ENCODE data around the gene TXNRD1. TPM values are rescaled to one million over a fixed set of nuclear protein-coding genes. Genes with fewer than 3 reads are reported as not detected.

The TXNRD1 gene
- total and polyA plus RNA-seq, 2 donors (not counting 1 experiment from before 2014, with no cell fraction given), result 436 to 1,000 TPM

DNA sequence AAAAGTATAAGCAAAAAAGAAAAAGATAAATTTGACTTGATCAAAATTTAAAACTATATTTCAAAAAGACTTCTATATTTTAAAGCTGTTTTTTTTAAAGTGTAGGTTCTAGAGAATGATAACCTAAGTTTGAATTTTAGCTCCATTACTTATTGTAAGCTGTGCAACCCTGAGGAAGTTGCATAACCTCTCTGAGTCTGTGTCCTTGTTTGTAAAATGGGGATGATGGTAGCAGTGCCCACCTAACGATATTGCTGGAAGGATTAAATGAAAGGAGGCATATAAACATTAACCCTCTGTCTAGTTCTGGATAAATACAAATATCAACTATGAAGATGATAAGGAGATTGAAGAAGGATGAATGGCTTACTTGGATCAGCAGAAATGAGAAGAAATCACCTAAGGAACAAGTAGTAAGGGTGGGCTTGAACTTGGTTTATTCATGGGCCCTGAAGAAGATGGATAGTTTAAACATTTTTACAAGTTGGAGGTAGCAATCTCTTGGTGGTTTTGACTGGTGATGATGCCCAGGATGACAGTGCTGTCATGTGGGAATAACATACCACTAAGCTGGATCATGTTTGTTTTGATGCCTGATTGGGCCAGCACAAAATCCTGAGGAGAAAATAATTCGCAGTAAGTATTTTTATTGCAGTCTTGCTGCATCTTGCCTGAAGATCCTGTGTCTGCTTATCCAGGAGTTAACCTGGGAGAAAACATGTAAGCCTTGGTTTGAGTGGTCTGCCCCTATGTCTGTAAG, 35.0 kb downstream of the TXNRD1 start:
- Histone ChIP-seq H3K27me3 (ENCODE audit: control insufficient read depth, insufficient read depth, low read length) (no peaks in the 10 kb centered on the region), H3K27ac (ENCODE audit: insufficient read depth, low read length) (no peak overlapping the region), H3K9ac (ENCODE audit: insufficient read depth, low read length) (no peak overlapping the region), H3K4me3 (replicated peaks in 1 of 4; ENCODE audit: control extremely low read depth in 1 of 4, insufficient read depth in 1 of 4, low read depth in 3 of 4, low read length in 4 of 4) (no peak overlapping the region), H3K4me2 (ENCODE audit: extremely low read depth, insufficient read depth, low read length) (no peak overlapping the region), H3K4me1 (ENCODE audit: control insufficient read depth, extremely low read depth, insufficient read depth, low read length) (no peaks in the 10 kb centered on the region), H2AFZ (ENCODE audit: low read length) (no peak overlapping the region), H3K79me2 (ENCODE audit: control insufficient read depth, insufficient read depth, low read length) (no peaks in the 10 kb centered on the region), H3K9me3 (ENCODE audit: control insufficient read depth, insufficient read depth, low read depth, low read length) (no peaks in the 10 kb centered on the region), H4K20me1 (ENCODE audit: control insufficient read depth, extremely low read depth, insufficient read depth, low read length) (no peaks in the 10 kb centered on the region), H3K36me3 (ENCODE audit: control insufficient read depth, insufficient read depth, low read length) (no peaks in the 10 kb centered on the region)
- no peak for DNase-seq (ENCODE audit: low read depth in 2 of 2)
- TF ChIP-seq EZH2 (IDR thresholded peaks at IDR 0.05; ENCODE audit: low read length, missing control alignments) (no peak), CTCF (conservative IDR thresholded peaks at IDR 0.05 in 1 of 2, IDR thresholded peaks at IDR 0.05 in 1 of 2; ENCODE audit: low read depth in 1 of 2, low read length in 2 of 2) (no peak)

GRCh38 chr12:104257913-104258472, 42.4 kb downstream of the TXNRD1 start:
- no peak overlapping the region for H3K4me2 ChIP-seq (ENCODE audit: extremely low read depth, insufficient read depth, low read length)
- H2AFZ ChIP-seq (ENCODE audit: low read length), result no peak overlapping the region
- no peaks in the 10 kb centered on the region for H4K20me1 ChIP-seq (ENCODE audit: control insufficient read depth, extremely low read depth, insufficient read depth, low read length)
- H3K4me3 ChIP-seq (replicated peaks in 1 of 4; ENCODE audit: control extremely low read depth in 1 of 4, insufficient read depth in 1 of 4, low read depth in 3 of 4, low read length in 4 of 4), result no peak overlapping the region
- TF ChIP-seq CTCF (conservative IDR thresholded peaks at IDR 0.05 in 1 of 2, IDR thresholded peaks at IDR 0.05 in 1 of 2; ENCODE audit: low read depth in 1 of 2, low read length in 2 of 2), result no peak
- TF ChIP-seq EZH2 (IDR thresholded peaks at IDR 0.05; ENCODE audit: low read length, missing control alignments), result no peak
- H3K4me1 ChIP-seq (ENCODE audit: control insufficient read depth, extremely low read depth, insufficient read depth, low read length), result no peaks in the 10 kb centered on the region
- no peak for DNase-seq (ENCODE audit: low read depth in 2 of 2)
- H3K27me3 ChIP-seq (ENCODE audit: control insufficient read depth, insufficient read depth, low read length), result no peaks in the 10 kb centered on the region
- H3K9ac ChIP-seq (ENCODE audit: insufficient read depth, low read length), result no peak overlapping the region
- no peaks in the 10 kb centered on the region for H3K79me2 ChIP-seq (ENCODE audit: control insufficient read depth, insufficient read depth, low read length)
- no peaks in the 10 kb centered on the region for H3K9me3 ChIP-seq (ENCODE audit: control insufficient read depth, insufficient read depth, low read depth, low read length)
- no peaks in the 10 kb centered on the region for H3K36me3 ChIP-seq (ENCODE audit: control insufficient read depth, insufficient read depth, low read length)
- no peak overlapping the region for H3K27ac ChIP-seq (ENCODE audit: insufficient read depth, low read length)

GRCh38 chr12:104258476-104259067, 43.0 kb downstream of the TXNRD1 start:
- no peaks in the 10 kb centered on the region for H3K4me1 ChIP-seq (ENCODE audit: control insufficient read depth, extremely low read depth, insufficient read depth, low read length)
- no peaks in the 10 kb centered on the region for H3K27me3 ChIP-seq (ENCODE audit: control insufficient read depth, insufficient read depth, low read length)
- no peak overlapping the region for H3K9ac ChIP-seq (ENCODE audit: insufficient read depth, low read length)
- H3K79me2 ChIP-seq (ENCODE audit: control insufficient read depth, insufficient read depth, low read length), result no peaks in the 10 kb centered on the region
- H3K4me2 ChIP-seq (ENCODE audit: extremely low read depth, insufficient read depth, low read length), result no peak overlapping the region
- no peak overlapping the region for H2AFZ ChIP-seq (ENCODE audit: low read length)
- no peak for TF ChIP-seq CTCF (conservative IDR thresholded peaks at IDR 0.05 in 1 of 2, IDR thresholded peaks at IDR 0.05 in 1 of 2; ENCODE audit: low read depth in 1 of 2, low read length in 2 of 2)
- TF ChIP-seq EZH2 (IDR thresholded peaks at IDR 0.05; ENCODE audit: low read length, missing control alignments), result no peak
- no peak overlapping the region for H3K4me3 ChIP-seq (replicated peaks in 1 of 4; ENCODE audit: control extremely low read depth in 1 of 4, insufficient read depth in 1 of 4, low read depth in 3 of 4, low read length in 4 of 4)
- H4K20me1 ChIP-seq (ENCODE audit: control insufficient read depth, extremely low read depth, insufficient read depth, low read length), result no peaks in the 10 kb centered on the region
- H3K9me3 ChIP-seq (ENCODE audit: control insufficient read depth, insufficient read depth, low read depth, low read length), result no peaks in the 10 kb centered on the region
- H3K36me3 ChIP-seq (ENCODE audit: control insufficient read depth, insufficient read depth, low read length), result no peaks in the 10 kb centered on the region
- no peak overlapping the region for H3K27ac ChIP-seq (ENCODE audit: insufficient read depth, low read length)
- no peak for DNase-seq (ENCODE audit: low read depth in 2 of 2)
